Astrocyte of the spinal cord (primary cell): ENCODE results near the gene LRRC66.

ENCODE experiments used
- DNase-seq: peaks from one replicate; pipeline ENCODE4 v3.0.0; 2011; ENCODE audit warnings: low read depth, low spot score
- H3K4me3 ChIP-seq: 2 replicates; pipeline ENCODE4 v1.5.1; 2011; ENCODE audit warnings: low read depth, mild to moderate bottlenecking, low read length, moderate library complexity
- CTCF ChIP-seq: IDR thresholded peaks from 2 replicates; pipeline ENCODE4 v1.5.1; 2012; ENCODE audit warnings: low read depth, mild to moderate bottlenecking, low read length, inconsistent platforms
- in situ Hi-C: cut with HindIII; loops from 2 replicates; pipeline ENCODE4 v1.10.0; 2017; ENCODE audit warnings: low sequenced_read_pairs

The LRRC66 gene

GRCh38 chr4:51965862-51966261 is 54.3 kb downstream of the LRRC66 start:
- in situ Hi-C loops: no loop called here
- no peak for DNase-seq
- TF ChIP-seq CTCF: no peak
- no peak overlapping the region for H3K4me3 ChIP-seq

GRCh38 chr4:51963841-51964517 is 56.2 kb downstream of the LRRC66 start:
- in situ Hi-C loops: no loop called here
- DNase-seq: no peak
- H3K4me3 ChIP-seq: no peak overlapping the region
- TF ChIP-seq CTCF: no peak

GRCh38 chr4:51960486-51960885 is 59.7 kb downstream of the LRRC66 start:
- in situ Hi-C loops: no loop called here
- DNase-seq: no peak
- no peak for TF ChIP-seq CTCF
- no peak overlapping the region for H3K4me3 ChIP-seq

GRCh38 chr4:51958199-51958968 is 61.8 kb downstream of the LRRC66 start:
- no peak for DNase-seq
- H3K4me3 ChIP-seq: no peak overlapping the region
- TF ChIP-seq CTCF: no peak
- in situ Hi-C loops: no loop called here
